WI38 (cell line): ENCODE measurements around the gene BAZ2B.
"Not testable (repeated sequence)": the region's sequence is repeated elsewhere in the genome, so short reads cannot be mapped to it uniquely, and the experiment has no call there.

ENCODE experiments used
- H3K4me3 ChIP-seq: 2 replicates; pipeline ENCODE4 v1.5.1; 2011; ENCODE audit warnings: low read depth, mild to moderate bottlenecking, control low read depth, low read length
- TF ChIP-seq, protein P1 (sequence below): IDR thresholded peaks from 2 replicates; pipeline ENCODE4 v1.5.1; 2012; ENCODE audit warnings: low read depth, mild to moderate bottlenecking, control low read depth, low read length

The BAZ2B gene

GRCh38 chr2:159633219-159633618, 16.9 kb upstream of the BAZ2B start:
- TF ChIP-seq, protein P1, sequence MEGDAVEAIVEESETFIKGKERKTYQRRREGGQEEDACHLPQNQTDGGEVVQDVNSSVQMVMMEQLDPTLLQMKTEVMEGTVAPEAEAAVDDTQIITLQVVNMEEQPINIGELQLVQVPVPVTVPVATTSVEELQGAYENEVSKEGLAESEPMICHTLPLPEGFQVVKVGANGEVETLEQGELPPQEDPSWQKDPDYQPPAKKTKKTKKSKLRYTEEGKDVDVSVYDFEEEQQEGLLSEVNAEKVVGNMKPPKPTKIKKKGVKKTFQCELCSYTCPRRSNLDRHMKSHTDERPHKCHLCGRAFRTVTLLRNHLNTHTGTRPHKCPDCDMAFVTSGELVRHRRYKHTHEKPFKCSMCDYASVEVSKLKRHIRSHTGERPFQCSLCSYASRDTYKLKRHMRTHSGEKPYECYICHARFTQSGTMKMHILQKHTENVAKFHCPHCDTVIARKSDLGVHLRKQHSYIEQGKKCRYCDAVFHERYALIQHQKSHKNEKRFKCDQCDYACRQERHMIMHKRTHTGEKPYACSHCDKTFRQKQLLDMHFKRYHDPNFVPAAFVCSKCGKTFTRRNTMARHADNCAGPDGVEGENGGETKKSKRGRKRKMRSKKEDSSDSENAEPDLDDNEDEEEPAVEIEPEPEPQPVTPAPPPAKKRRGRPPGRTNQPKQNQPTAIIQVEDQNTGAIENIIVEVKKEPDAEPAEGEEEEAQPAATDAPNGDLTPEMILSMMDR: no peak
- no peak overlapping the region for H3K4me3 ChIP-seq

DNA sequence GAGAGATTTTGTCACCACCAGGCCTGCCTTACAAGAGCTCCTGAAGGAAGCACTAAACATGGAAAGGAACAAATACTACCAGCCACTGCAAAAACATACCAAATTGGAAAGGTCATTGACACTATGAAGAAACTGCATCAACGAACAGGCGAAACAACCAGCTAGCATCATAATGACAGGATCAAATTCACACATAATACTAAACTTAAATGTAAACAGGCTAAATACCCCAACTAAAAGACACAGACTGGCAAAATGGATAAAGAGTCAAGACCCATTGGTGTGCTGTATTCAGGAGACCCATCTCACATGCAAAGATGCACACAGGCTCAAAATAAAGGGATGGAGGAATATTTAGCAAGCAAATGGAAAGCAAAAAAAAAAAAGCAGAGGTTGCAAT, 9.3 kb upstream of the BAZ2B start:
- not testable (repeated sequence) for H3K4me3 ChIP-seq

DNA sequence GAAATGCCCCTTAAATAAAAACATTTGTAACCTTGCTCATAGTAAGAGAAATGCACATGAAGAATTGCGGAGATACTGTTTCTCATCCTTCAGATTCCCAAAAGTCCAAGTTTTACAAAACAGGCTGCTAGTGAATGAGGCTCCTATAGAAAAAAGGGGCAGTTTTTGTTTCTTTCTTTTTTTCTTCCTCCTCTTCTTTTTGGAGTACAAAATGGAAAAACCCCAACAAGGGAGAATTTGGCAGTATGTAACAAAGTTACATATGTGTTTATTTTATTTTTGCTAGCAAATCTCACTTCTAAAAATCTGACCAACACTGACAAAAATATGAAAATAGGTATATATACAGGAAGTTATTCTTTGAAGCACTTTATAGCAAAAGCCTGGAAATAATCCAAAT, 7.1 kb upstream of the BAZ2B start:
- TF ChIP-seq, protein P1: no peak
- H3K4me3 ChIP-seq: no peak overlapping the region

DNA sequence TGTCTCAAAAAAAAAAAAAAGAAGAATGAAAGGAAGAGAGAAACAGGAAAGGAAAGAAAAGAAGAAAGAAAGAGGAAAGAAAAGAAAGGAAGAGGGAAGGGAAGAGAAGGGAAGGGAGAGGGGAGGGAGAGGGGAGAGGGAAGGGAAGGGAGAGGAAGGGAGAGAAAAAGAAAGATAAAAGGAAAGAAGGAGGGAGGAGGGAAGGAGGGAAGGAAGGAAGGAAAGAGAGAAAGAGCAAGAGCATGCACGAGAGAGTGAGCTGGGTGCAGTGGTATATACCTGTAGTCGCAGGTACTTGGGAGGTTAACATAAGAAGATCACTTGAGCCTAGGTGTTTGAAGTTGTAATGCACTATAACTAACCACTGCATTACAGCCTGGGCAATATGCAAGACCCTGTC, 6.6 kb upstream of the BAZ2B start:
- no peak overlapping the region for H3K4me3 ChIP-seq
- TF ChIP-seq, protein P1: no peak

GRCh38 chr2:159620796-159621195, 4.4 kb upstream of the BAZ2B start:
- TF ChIP-seq, protein P1: no peak

DNA sequence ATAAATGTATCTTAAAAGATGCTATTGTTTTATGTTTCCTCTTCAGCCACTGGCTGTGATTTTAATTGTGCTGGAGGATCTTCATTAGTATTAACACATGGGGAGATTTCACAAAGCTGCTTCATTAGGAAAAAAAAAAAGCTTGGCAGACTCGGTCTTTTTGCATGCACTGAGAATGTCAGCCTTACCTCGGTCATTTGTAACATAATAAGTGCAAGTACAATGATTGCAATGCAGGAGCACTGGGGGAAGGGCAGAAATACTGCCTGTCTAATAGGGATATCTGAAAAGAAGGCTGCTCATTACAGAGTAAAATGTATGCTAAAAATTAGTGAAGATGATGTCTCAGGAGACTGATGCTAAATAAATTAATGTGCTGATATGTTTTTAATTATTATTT, 1.3 kb upstream of the BAZ2B start:
- no peak overlapping the region for H3K4me3 ChIP-seq
- TF ChIP-seq, protein P1: no peak

More at GRCh38 chr2:159620796-159621195, 4.4 kb upstream of the BAZ2B start:
- H3K4me3 ChIP-seq: no peak overlapping the region

- peak overlapping the region; percentile 73 for H3K4me3 ChIP-seq
- TF ChIP-seq, protein P1: no peak
These were observed 752 bp upstream of the BAZ2B start for GRCh38 chr2:159617100-159617499.
